Mucosa of rectum (tissue), 2 donors: Measurements from ENCODE around the gene YES1.

Experiments used
- H3K27ac ChIP-seq, 2 donors: one replicate each; pipeline ENCODE4 v1.7.0; 2013; ENCODE audit warnings: inconsistent platforms in 2 of 2, low read depth in 2 of 2, low read length in 2 of 2
- H3K27me3 ChIP-seq, 2 donors: one replicate each; pipeline ENCODE4 v1.7.0; 2013; ENCODE audit warnings: low read length in 2 of 2; ENCODE audit not compliant: control insufficient read depth in 2 of 2, insufficient read depth in 2 of 2
- H3K36me3 ChIP-seq, 2 donors: one replicate each; pipeline ENCODE4 v1.7.0; 2013; ENCODE audit warnings: low read length in 2 of 2; ENCODE audit not compliant: control insufficient read depth in 2 of 2, insufficient read depth in 2 of 2
- H3K4me1 ChIP-seq, 2 donors: one replicate each; pipeline ENCODE4 v1.7.0; 2013; ENCODE audit warnings: low read length in 2 of 2, mild to moderate bottlenecking in 1 of 2; ENCODE audit not compliant: control insufficient read depth in 2 of 2, insufficient read depth in 2 of 2
- H3K4me3 ChIP-seq, 2 donors: one replicate each; pipeline ENCODE4 v1.7.0; 2013; ENCODE audit warnings: low read length in 2 of 2
- H3K9ac ChIP-seq, 2 donors: one replicate each; pipeline ENCODE4 v1.7.0; 2013; ENCODE audit warnings: low read length in 2 of 2, low read depth in 1 of 2, mild to moderate bottlenecking in 1 of 2
- H3K9me3 ChIP-seq, 2 donors: one replicate each; pipeline ENCODE4 v1.7.0; 2013; ENCODE audit warnings: low read length in 2 of 2; ENCODE audit not compliant: control insufficient read depth in 2 of 2
- donor health status: healthy.
- donor health status: Normal muscosa, but diverticular disease.

YES1 gene

GRCh38 chr18:811892-812375 lies at the start of gene YES1:
YES1 (minus strand) TSS chr18:812242; CDS start chr18:756827, 55,415 bp downstream.
- Histone ChIP-seq H3K27me3 (no peaks in the 10 kb centered on the region), H3K36me3 (no peaks in the 10 kb centered on the region), H3K27ac (peak within 1 kb of the TSS; percentile 95), H3K4me1 (peaks cover 6 to 11% of the 10 kb centered on the region in 2 donors), H3K9ac (peak within 1 kb of the TSS; percentile 84 to 87), H3K4me3 (peak within 1 kb of the TSS; percentile 63 to 89), H3K9me3 (no peaks in the 10 kb centered on the region)

DNA sequence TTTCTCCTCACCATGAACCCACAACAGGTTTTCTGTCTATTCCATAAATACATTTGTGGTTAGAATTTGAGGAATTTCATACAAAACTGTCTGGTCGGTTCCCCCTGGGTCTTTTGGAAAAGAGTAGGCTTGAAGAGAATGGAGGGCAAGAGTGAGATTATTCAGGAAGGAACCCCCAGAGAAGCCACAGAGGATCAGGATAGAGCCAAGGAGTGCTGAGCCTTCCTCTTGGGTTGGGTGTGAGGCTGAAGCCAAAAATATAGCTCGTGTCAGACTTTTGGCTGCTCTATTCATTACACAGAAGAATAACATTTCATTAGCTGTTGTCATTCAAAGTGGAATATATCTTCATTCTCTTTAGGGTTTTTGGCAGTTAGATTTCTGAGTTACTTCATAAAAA lies 45.9 kb upstream of the YES1 start:
- Histone ChIP-seq H3K4me1 (no peaks in the 10 kb centered on the region), H3K36me3 (no peaks in the 10 kb centered on the region), H3K4me3 (no peak overlapping the region), H3K27ac (no peak overlapping the region), H3K27me3 (no peaks in the 10 kb centered on the region), H3K9me3 (no peaks in the 10 kb centered on the region), H3K9ac (no peak overlapping the region)

GRCh38 chr18:853471-853870 lies 41.4 kb upstream of the YES1 start:
- Histone ChIP-seq H3K9me3 (no peaks in the 10 kb centered on the region), H3K4me1 (peaks cover 0 to 3% of the 10 kb centered on the region in 2 donors), H3K9ac (no peak overlapping the region), H3K27ac (no peak overlapping the region), H3K36me3 (no peaks in the 10 kb centered on the region), H3K4me3 (no peak overlapping the region), H3K27me3 (no peaks in the 10 kb centered on the region)

DNA sequence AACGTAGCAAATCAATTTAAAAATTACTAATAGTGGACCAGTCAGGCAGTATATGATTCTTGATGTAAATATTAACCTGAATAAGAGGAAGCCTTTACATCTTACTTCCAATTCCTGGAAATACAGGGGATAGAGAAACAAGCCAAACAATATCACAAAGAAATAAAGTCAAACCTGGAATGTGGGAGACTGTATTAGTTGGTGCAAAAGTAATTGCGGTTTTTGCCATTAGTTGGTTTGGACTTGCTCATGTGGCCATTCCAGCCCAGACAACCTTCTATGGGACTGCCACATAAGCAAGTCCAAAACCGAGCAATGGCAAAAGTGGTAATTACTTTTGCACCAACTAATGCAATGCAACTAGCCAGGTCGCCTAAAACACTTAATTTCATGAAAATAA lies 38.9 kb upstream of the YES1 start:
- peaks cover 0 to 8% of the 10 kb centered on the region in 2 donors for H3K4me1 ChIP-seq
- H3K27ac ChIP-seq: no peak overlapping the region
- H3K4me3 ChIP-seq: no peak overlapping the region
- H3K9ac ChIP-seq: no peak overlapping the region
- no peaks in the 10 kb centered on the region for H3K27me3 ChIP-seq
- no peaks in the 10 kb centered on the region for H3K36me3 ChIP-seq
- no peaks in the 10 kb centered on the region for H3K9me3 ChIP-seq

GRCh38 chr18:849021-849420 lies 37.0 kb upstream of the YES1 start:
- Histone ChIP-seq H3K9me3 (no peaks in the 10 kb centered on the region), H3K27ac (no peak overlapping the region), H3K36me3 (no peaks in the 10 kb centered on the region), H3K27me3 (no peaks in the 10 kb centered on the region), H3K4me1 (peaks cover 0 to 8% of the 10 kb centered on the region in 2 donors), H3K9ac (no peak overlapping the region), H3K4me3 (no peak overlapping the region)

DNA sequence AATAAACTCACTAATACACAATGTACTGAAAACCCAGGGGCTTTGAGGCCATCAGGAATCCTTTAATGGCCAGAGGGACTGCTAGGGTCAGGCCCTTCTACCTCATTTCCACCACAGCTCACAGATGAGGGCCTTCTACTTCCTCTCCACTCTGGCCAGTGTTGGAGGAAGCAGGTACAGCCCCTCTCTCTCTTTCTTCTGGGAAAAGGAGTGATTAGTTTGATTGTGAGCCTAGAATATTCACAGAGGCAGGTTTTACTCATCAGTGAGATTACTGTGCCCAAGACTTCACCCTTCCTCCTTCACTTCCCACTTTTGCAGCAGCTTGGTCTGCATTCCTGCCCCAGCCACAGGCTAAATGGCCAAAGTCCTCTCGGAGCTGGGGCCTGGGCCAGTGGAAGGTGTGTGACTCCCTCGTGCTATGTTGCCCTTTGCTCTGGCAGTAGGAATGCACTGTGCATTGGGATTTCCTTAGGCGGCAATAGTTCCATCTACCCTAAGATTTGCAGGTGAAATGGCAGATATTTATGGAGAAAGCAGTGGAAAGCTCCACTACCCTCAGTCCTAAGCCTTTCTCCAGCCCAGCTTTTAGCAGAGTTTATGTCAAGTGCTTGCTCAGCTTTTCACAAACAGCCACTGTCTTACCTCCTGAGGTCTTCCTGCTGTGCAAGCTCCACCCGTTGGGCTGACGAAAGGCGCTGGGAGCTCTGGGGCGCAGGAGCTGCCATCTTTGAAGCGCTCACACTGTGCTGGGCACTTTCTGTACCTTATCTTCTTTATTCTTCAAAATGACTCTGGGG lies 36.2 kb upstream of the YES1 start:
- H3K27me3 ChIP-seq: no peaks in the 10 kb centered on the region
- no peak overlapping the region for H3K9ac ChIP-seq
- no peaks in the 10 kb centered on the region for H3K36me3 ChIP-seq
- no peaks in the 10 kb centered on the region for H3K9me3 ChIP-seq
- H3K27ac ChIP-seq: peak overlapping the region; percentile 56 to 66
- H3K4me1 ChIP-seq: peaks cover 0 to 8% of the 10 kb centered on the region in 2 donors
- peak overlapping the region in 1 of 2 donors; percentile 31 for H3K4me3 ChIP-seq

- no peak overlapping the region for H3K4me3 ChIP-seq
- peaks cover 0 to 8% of the 10 kb centered on the region in 2 donors for H3K4me1 ChIP-seq
- no peak overlapping the region for H3K9ac ChIP-seq
- H3K36me3 ChIP-seq: no peaks in the 10 kb centered on the region
- no peaks in the 10 kb centered on the region for H3K27me3 ChIP-seq
- peak overlapping the region in 1 of 2 donors; percentile 32 for H3K27ac ChIP-seq
- H3K9me3 ChIP-seq: no peaks in the 10 kb centered on the region
Measured at GRCh38 chr18:845152-845819, 33.2 kb upstream of the YES1 start.

- no peaks in the 10 kb centered on the region for H3K4me1 ChIP-seq
- H3K9me3 ChIP-seq: no peaks in the 10 kb centered on the region
- no peak overlapping the region for H3K9ac ChIP-seq
- H3K36me3 ChIP-seq: no peaks in the 10 kb centered on the region
- H3K27me3 ChIP-seq: no peaks in the 10 kb centered on the region
- H3K27ac ChIP-seq: no peak overlapping the region
- H3K4me3 ChIP-seq: no peak overlapping the region
Measured at GRCh38 chr18:841647-842370, 29.8 kb upstream of the YES1 start.

GRCh38 chr18:840516-840915 lies 28.5 kb upstream of the YES1 start:
- Histone ChIP-seq H3K27ac (no peak overlapping the region), H3K4me3 (no peak overlapping the region), H3K27me3 (no peaks in the 10 kb centered on the region), H3K4me1 (no peaks in the 10 kb centered on the region), H3K9me3 (no peaks in the 10 kb centered on the region), H3K36me3 (no peaks in the 10 kb centered on the region), H3K9ac (no peak overlapping the region)

- no peak overlapping the region for H3K4me3 ChIP-seq
- H3K36me3 ChIP-seq: no peaks in the 10 kb centered on the region
- H3K9me3 ChIP-seq: no peaks in the 10 kb centered on the region
- H3K4me1 ChIP-seq: no peaks in the 10 kb centered on the region
- no peaks in the 10 kb centered on the region for H3K27me3 ChIP-seq
- no peak overlapping the region for H3K27ac ChIP-seq
- H3K9ac ChIP-seq: no peak overlapping the region
Measured at GRCh38 chr18:840023-840408, 28.0 kb upstream of the YES1 start.
